GM19468 (cell line): ENCODE results near the gene CASD1.

Source experiments
- ATAC-seq: cut with Tn5 transposase; IDR thresholded peaks from one replicate; pipeline ENCODE4 v1.9.1; 2021; ENCODE audit warnings: mild to moderate bottlenecking, moderate library complexity, moderate number of reproducible peaks; ENCODE audit not compliant: unreplicated experiment; ENCODE audit errors: extremely low read depth

The CASD1 gene

GRCh38 chr7:94512735-94513564 lies 3.3 kb downstream of the CASD1 start:
- ATAC-seq: no peak

GRCh38 chr7:94513565-94513860 lies 3.9 kb downstream of the CASD1 start:
- no peak for ATAC-seq

- ATAC-seq: no peak
Observed at GRCh38 chr7:94514140-94514889, 4.7 kb downstream of the CASD1 start.

- ATAC-seq: no peak
Observed at GRCh38 chr7:94514917-94515316, 5.3 kb downstream of the CASD1 start.

DNA sequence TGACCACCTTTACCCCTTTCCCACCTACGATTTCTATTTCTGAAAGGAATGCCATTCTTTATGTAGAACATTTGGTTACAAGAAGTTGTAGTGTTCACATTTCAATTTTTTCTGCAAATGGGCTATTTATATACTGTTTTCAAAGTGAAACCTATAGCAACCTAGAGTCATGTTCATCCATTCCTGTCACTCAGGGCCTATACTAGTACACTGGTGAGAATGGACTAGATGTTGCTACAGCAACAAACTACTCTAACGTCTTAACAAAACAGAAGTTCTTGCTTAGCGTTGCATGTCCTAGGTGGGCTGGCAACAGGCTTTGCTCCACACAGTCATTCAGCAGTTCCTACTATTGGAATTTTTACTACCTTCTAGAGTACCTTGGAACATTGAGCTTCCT lies 16.3 kb downstream of the CASD1 start:
- no peak for ATAC-seq

GRCh38 chr7:94529516-94529915 lies 19.9 kb downstream of the CASD1 start:
- ATAC-seq: no peak

DNA sequence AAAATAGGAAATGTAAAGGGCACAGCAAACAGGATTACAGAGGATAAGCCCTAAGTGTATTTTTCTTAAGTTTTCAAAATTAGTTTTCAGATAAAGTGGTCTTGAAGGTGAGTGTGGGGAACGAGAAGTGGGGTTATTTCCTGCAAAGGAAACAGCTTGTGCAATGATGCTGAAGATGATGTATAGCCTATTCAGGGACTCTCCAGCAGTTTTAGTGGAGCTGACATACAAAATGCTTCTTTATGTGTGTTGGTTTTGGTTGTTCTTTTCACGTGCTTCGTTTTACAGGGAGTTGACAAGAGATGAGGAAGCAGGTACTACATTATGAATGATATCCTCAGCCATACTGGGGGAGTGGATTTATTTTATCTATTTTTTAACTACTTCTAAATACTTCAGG lies 20.5 kb downstream of the CASD1 start:
- ATAC-seq: no peak

GRCh38 chr7:94532676-94533075 lies 23.1 kb downstream of the CASD1 start:
- ATAC-seq: no peak

- ATAC-seq: no peak
Observed at GRCh38 chr7:94540428-94540827, 30.8 kb downstream of the CASD1 start.

- no peak for ATAC-seq
Observed at GRCh38 chr7:94547126-94547525, 37.5 kb downstream of the CASD1 start.

DNA sequence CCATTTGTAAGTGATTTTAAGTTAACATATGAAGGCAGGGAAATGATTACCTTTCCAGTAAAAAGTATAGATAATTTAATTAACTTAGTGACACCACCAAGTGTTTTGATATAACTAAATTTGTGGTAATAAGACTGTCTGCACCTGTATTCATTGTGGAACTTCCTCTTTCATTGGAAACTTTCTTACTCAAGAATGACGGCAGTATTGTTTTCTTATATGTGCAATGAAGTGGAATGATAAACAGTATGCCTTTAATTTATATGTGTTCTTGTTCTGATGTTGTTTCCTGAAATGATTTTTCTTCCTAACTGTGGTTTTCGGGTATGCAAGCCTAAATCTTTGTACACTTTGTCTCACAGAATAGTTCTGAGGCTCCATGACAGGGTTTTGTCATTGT lies 46.4 kb downstream of the CASD1 start:
- ATAC-seq: peak; percentile 51

DNA sequence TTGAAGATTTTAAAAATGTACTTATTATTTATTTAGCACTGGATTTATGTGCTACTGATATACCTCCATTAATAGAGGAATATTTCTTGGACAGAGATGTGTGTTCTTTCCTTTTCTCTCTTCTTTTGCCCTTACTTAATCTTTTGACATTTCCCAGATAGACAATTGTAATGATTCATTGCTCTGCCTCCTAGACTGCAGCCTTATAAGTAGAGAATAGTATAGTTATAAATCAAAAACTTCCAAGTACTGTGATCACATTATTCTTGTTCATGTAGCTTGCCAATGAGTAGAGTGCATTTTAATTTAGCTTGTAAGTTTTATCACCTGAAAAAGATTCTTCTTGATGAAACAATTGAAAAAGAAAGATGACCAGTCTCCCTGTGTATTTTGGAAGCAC lies 47.6 kb downstream of the CASD1 start:
- ATAC-seq: no peak

- no peak for ATAC-seq
Observed at GRCh38 chr7:94559972-94560371, 50.4 kb downstream of the CASD1 start.

GRCh38 chr7:94561841-94562514 lies 52.4 kb downstream of the CASD1 start:
- ATAC-seq: no peak

DNA sequence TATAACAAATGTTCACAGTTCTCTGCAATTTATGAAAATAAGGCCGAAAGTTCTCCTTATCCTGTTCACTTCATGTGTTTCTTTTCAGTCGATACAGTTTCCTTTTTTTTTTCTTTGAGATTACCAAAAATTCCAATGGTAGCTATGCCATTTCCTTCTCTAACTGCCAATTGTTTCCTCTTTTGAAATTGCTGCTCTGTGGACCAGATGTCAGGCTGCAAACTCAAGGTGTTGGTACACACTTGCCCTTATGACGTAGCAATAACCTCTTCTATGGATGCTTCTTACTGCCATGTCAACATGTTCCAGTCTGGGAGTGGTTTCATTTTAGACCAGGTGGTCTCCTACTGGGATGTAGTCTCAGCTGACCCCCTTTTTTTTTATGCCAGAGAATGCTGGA lies 52.9 kb downstream of the CASD1 start:
- ATAC-seq: no peak

DNA sequence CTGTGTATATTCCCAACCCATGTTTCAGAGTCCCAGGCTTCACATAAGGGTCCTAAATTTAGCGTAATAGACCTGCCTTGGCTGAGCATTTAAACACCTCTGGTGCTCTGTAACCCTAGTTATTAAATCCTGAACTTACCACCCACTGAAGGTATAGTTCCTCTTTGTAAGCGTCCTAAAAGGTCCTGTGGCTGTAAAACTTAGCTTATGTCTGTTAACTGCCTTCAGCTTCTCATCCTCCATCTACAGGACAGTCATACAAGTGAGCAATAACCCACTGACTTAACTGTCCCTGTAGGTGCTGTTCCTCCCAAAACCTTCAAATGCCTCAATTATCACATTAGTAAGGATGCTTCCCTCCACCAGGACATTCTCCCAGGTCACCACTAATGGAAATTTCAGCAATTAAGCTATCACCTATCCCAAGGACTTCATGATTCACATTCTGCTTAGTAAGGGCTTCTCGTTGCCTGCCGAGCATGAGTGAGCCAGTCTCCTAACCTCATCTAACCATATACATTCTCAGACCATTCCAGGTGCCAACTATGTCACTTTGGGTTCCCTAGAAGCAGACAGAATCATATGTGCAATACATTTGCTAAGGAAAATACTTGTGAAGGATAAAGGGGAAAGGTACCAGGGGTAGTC lies 55.8 kb downstream of the CASD1 start:
- no peak for ATAC-seq

- ATAC-seq: no peak
Observed at GRCh38 chr7:94567396-94567795, 57.8 kb downstream of the CASD1 start.

GRCh38 chr7:94571816-94572215 lies 62.2 kb downstream of the CASD1 start:
- ATAC-seq: no peak

GRCh38 chr7:94575646-94576045 lies 66.0 kb downstream of the CASD1 start:
- ATAC-seq: no peak

- ATAC-seq: no peak
Observed at GRCh38 chr7:94576316-94576715, 66.7 kb downstream of the CASD1 start.

GRCh38 chr7:94577357-94577756 lies 67.7 kb downstream of the CASD1 start:
- ATAC-seq: no peak
